GM18498 (cell line): ENCODE results near the gene FUT1.
"Not testable (repeated sequence)": the region's sequence is repeated elsewhere in the genome, so short reads cannot be mapped to it uniquely, and the experiment has no call there.

ENCODE experiments used
- ATAC-seq: cut with Tn5 transposase; IDR thresholded peaks from one replicate; pipeline ENCODE4 v1.9.1; 2021; ENCODE audit warnings: mild to moderate bottlenecking, moderate library complexity; ENCODE audit not compliant: unreplicated experiment

Gene FUT1

GRCh38 chr19:48752496-48753365, at the start of gene FUT1:
TSS of gene FUT1 (minus strand) at chr19:48752641. CDS start at chr19:48751281, 1,360 bp downstream.
- ATAC-seq = no peak

- ATAC-seq = no peak
Measured at GRCh38 chr19:48799358-48800300, 47.2 kb upstream of the FUT1 start.

- no peak for ATAC-seq
Measured at GRCh38 chr19:48798937-48799336, 46.5 kb upstream of the FUT1 start.

GRCh38 chr19:48797103-48797502, 44.7 kb upstream of the FUT1 start:
- no peak for ATAC-seq

DNA sequence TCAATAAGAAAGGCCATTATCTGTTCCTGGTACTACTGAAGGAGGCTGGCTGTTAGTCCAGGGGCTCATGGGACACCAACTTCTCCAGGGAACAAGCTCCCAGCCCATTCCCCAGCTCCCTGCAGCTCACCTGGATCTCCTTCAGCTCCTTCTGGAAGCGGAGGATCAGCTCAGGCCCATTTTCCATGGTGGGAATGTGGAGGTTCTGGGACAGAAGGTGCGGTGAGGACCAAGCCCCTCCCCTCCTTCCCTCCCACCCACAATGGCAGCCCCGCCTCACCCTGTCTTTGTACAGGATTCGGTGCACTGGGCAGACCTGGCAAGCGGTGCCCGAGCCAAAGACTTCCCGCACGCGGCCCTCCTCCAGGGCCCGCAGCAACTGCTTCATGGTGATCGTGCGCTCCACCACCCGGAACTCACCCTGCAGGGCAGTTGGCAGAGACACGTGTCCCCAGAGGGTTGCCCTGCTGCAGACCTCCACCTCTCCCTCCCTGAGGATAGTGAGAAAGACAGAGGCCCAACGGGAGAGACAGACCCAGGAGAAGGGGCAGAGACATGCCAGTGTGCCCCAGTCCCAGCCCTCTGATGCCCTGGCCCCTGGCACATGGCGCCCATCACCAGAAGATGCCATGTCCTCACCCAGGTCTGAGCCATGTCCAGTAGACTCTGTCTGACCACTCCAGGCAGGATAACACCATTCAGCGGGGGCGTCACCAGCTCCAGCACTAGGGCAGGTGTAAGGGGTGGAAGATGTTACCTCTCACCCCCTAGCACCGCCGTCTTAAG, 44.0 kb upstream of the FUT1 start:
- no peak for ATAC-seq

- ATAC-seq = no peak
Measured at GRCh38 chr19:48795685-48796070, 43.2 kb upstream of the FUT1 start.

DNA sequence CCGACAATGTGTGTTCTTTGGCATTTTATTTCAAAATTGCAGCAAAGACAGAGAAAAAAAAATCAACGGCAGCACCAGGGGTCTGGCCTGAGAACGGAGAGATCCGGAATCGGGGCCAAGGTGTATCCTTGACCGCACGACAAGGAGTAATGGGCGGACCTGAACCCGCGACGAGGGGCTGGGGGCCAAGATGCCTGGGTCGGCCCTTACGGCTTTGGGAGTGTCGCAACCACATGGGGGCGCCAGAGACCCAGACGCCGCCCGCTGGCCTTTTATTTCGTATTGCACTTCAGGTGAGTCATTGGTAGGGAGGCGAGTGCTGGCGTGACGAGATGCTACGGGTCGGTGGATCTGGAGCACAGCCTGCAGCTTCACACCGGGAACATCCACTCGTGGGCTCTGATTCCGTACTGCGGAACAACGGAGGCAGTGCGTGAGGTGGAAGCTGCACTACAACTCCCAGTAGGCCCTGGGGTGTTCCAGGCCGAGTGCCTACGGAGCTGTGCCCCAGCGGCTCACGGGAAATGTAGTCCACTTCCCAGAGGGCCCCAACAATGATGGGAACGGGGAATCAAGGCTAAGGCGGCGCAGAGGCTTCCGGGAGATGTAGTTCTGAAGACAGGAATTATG, 42.7 kb upstream of the FUT1 start:
- ATAC-seq = peak; percentile 78

DNA sequence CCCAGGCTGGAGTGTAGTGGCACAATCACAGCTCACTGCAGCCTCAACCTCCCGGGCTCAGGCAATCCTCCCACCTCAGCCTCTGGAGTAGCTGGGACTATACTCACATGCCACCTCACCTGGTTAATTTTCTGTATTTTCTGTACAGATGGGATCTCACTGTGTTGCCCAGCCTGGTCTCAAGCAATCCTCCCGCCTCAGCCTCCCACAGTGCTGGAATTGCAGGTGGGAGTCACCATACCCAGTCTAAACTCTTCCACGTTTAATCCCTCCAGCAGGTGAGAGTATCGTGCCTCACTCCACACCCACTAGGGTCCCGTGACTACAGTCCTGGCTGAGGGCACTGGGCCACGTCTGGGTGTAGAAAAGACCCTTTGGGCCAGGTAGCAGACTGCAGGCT, 41.9 kb upstream of the FUT1 start:
- no peak for ATAC-seq

- no peak for ATAC-seq
Measured at GRCh38 chr19:48793271-48793670, 40.8 kb upstream of the FUT1 start.

GRCh38 chr19:48787331-48787730, 34.9 kb upstream of the FUT1 start:
- ATAC-seq = not testable (repeated sequence)

DNA sequence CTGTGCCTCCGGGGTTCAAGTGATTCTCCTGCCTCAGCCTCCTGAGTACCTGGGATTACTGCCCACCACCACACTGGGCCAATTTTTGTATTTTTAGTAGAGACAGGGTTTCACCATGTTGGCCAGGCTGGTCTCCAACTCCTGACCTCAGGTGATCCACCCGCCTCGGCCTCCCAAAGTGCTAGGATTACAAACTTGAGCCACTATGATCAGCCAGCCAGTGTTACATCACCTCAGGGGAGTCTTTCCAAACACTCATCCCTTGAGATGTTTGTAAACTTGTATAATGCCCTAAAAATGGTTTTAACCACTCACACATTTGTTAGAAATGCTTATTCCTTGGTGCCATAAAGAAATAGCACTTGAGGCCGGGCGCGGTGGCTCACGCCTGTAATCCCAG, 34.0 kb upstream of the FUT1 start:
- ATAC-seq = not testable (repeated sequence)

GRCh38 chr19:48784527-48784926, 32.1 kb upstream of the FUT1 start:
- no peak for ATAC-seq

- ATAC-seq = no peak
Measured at GRCh38 chr19:48780631-48781391, 28.4 kb upstream of the FUT1 start.

DNA sequence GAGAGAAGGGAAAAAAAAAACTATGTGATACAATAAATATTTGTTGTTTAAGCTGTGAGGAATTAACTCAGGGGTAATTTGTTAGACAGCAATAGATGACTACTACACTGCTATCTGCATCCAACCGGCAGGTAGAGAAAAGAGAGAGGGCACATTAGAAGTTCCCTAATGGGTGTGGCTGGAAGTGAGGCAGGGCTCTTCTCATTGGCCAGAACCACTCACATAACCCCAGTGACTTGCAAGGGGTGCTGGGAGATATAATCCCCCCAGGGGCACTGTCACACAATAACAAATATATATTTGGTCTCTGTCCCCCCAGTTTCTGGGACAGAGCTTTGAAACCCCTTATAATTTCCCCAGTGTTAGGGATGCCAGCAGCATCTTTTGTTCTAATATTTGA, 27.2 kb upstream of the FUT1 start:
- ATAC-seq = no peak

DNA sequence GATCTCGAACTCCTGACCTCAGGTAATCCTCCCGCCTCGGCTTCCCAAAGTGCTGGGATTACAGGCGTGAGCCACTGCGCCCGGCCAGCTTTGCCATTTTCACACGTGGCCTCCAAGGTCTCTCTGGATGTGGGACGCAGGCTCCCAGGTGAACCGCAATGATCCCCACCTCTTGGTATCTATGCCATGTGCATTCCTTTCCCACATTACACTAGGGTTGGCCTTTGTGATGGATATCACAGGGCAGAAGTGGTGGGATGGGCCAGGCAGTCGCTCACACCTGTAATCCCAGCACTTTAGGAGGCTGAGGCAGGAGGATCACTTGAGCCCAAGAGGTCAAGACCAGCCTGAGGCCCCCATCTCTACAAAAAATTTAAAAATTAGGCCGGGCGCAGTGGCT, 25.3 kb upstream of the FUT1 start:
- no peak for ATAC-seq

DNA sequence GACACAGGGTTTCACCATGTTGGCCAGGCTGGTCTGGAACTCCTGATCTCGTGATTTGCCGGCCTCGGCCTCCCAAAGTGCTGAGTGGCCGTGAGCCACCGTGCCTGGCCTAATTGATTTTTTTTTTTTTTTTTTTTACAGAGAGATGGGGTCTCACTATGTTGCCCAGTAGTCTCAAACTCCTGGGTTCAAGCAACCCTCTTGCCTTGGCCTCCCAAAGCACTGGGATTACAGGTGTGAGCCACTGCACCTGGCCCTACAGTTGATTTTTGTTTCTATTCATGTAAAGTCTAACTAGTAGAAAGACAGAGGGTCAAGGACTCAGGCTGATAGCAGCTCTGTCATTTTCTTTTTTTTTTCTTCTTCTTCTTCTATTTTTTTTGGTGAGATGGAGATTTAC, 24.7 kb upstream of the FUT1 start:
- ATAC-seq = no peak

DNA sequence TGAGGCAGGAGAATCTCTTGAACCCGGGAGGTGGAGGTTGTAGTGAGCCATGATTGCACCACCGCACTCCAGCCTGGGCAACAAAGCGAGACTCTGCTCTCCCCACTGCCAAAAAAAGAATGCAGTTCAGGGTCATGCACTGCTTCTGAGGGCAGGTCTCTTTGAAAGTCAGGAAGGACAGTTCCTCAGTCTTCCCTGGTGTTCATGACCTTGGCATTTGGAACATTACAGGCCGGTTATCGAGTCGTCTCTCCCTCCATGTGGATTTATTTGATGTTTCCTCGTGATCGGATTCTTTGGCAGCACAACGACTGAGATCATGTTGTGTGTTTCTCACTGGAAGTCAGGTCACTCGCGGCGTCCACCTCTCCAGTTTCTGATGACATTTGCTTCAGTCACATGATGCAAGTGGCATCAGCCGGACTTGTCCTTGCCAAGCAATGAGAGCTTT, 20.1 kb upstream of the FUT1 start:
- no peak for ATAC-seq

DNA sequence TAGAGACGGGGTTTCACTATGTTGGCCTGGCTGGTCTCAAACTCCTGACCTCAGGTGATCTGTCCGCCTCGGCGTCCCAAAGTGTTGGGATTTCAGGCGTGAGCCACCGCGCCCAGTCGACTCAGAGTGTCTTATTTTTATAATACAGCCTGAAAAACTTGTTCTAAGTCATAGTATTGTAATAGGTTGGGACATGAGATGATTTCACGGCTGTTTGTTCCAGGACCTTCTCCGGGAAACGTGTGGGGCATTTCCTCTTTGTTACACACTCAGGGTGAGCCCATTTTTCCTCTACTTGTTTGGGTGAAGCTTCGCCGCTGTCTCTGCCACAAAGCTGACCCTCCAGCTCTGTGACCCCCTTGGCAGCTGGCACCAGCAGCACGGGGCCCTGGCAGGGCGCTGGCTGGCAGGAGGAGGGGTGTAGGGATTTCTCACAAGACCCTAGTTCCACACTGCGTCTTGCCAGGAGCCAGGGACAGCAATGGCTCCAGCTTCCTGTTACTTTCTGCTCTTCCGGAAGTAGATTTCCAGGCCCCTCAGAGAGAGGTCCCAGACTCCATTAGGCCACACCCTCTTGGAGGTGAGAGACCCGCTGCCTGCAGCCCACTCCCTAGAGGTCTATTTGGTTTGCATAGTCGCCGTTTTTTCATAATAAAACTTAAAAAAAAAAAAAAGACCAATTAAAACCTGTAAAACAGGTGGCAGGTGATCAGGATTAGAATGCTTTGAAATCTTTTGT, 18.5 kb upstream of the FUT1 start:
- ATAC-seq = no peak

DNA sequence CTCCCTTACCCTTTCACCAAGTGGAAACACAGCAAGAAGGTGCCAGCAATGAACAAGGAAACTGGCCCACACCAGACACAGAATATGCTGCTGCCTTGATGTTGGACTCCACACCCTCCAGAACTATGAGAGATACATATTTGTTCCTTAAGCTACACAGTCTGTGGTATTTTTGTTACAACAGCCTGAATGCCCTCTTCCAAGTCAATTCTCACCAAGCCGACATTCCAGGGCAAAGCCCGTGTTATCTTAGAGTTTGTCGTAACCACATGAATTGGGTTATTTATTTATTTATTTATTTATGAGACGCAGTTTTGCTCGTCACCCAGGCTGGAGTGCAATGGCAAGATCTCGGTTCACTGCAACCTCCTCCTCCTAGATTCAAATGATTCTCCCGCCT, 17.8 kb upstream of the FUT1 start:
- no peak for ATAC-seq
